ENCODE data around the gene SERGEF.

The SERGEF gene

GRCh38 chr11:17986711-17987220 is 26.1 kb downstream of the SERGEF start:
- H3K4me3 ChIP-seq, result no peak overlapping the region
- H3K4me1 ChIP-seq, result no peaks in the 10 kb centered on the region
- no peaks in the 10 kb centered on the region for H3K9me3 ChIP-seq
- H3K36me3 ChIP-seq (replicated peaks), result peaks cover 54% of the 10 kb centered on the region
- H3K27me3 ChIP-seq (ENCODE audit: low read depth), result no peaks in the 10 kb centered on the region
- in situ Hi-C loops (cut with MboI; ENCODE audit: low sequenced_read_pairs), result no loop called here
- DNase-seq (ENCODE audit: low spot score in 2 of 2), result no peak

GRCh38 chr11:17986007-17986710 is 26.7 kb downstream of the SERGEF start:
- no peak overlapping the region for H3K4me3 ChIP-seq
- H3K36me3 ChIP-seq (replicated peaks), result peaks cover 52% of the 10 kb centered on the region
- in situ Hi-C loops (cut with MboI; ENCODE audit: low sequenced_read_pairs), result no loop called here
- no peaks in the 10 kb centered on the region for H3K27me3 ChIP-seq (ENCODE audit: low read depth)
- H3K4me1 ChIP-seq, result no peaks in the 10 kb centered on the region
- DNase-seq (ENCODE audit: low spot score in 2 of 2), result no peak
- H3K9me3 ChIP-seq, result no peaks in the 10 kb centered on the region

- Histone ChIP-seq H3K4me3 (no peak overlapping the region), H3K27me3 (ENCODE audit: low read depth) (no peaks in the 10 kb centered on the region), H3K36me3 (replicated peaks) (peaks cover 52% of the 10 kb centered on the region), H3K4me1 (no peaks in the 10 kb centered on the region), H3K9me3 (no peaks in the 10 kb centered on the region)
- DNase-seq (ENCODE audit: low spot score in 2 of 2), result no peak
- in situ Hi-C loops (cut with MboI; ENCODE audit: low sequenced_read_pairs), result no loop called here
These were observed 27.3 kb downstream of the SERGEF start for GRCh38 chr11:17985517-17985916.

GRCh38 chr11:17983569-17983968 is 29.3 kb downstream of the SERGEF start:
- Histone ChIP-seq H3K9me3 (no peaks in the 10 kb centered on the region), H3K27me3 (ENCODE audit: low read depth) (no peaks in the 10 kb centered on the region), H3K36me3 (replicated peaks) (peaks cover 53% of the 10 kb centered on the region), H3K4me1 (no peaks in the 10 kb centered on the region), H3K4me3 (no peak overlapping the region)
- in situ Hi-C loops (cut with MboI; ENCODE audit: low sequenced_read_pairs), result no loop called here
- DNase-seq (ENCODE audit: low spot score in 2 of 2), result no peak

GRCh38 chr11:17979770-17980371 is 33.0 kb downstream of the SERGEF start:
- no peak overlapping the region for H3K4me3 ChIP-seq
- no peaks in the 10 kb centered on the region for H3K9me3 ChIP-seq
- H3K36me3 ChIP-seq (replicated peaks), result peaks cover 32% of the 10 kb centered on the region
- in situ Hi-C loops (cut with MboI; ENCODE audit: low sequenced_read_pairs), result loop anchor here (5.0 to 10.0 kb wide), 3 partner anchors 215 to 383 kb away; no protein-coding TSS in a partner anchor
- DNase-seq (ENCODE audit: low spot score in 2 of 2), result peak; percentile 35 to 54
- no peaks in the 10 kb centered on the region for H3K4me1 ChIP-seq
- no peaks in the 10 kb centered on the region for H3K27me3 ChIP-seq (ENCODE audit: low read depth)

- Histone ChIP-seq H3K27me3 (ENCODE audit: low read depth) (no peaks in the 10 kb centered on the region), H3K4me1 (no peaks in the 10 kb centered on the region), H3K9me3 (no peaks in the 10 kb centered on the region), H3K36me3 (replicated peaks) (peaks cover 22% of the 10 kb centered on the region), H3K4me3 (no peak overlapping the region)
- peak in 1 of 2 experiments; percentile 66 for DNase-seq (ENCODE audit: low spot score in 2 of 2)
- in situ Hi-C loops (cut with MboI; ENCODE audit: low sequenced_read_pairs), result loop anchor here (5.0 to 10.0 kb wide), 3 partner anchors 214 to 381 kb away; no protein-coding TSS in a partner anchor
These were observed 34.1 kb downstream of the SERGEF start for GRCh38 chr11:17978553-17979287.

GRCh38 chr11:17976651-17977050 is 36.2 kb downstream of the SERGEF start:
- in situ Hi-C loops (cut with MboI; ENCODE audit: low sequenced_read_pairs), result loop anchor here (5.0 to 10.0 kb wide), 3 partner anchors 212 to 379 kb away; no protein-coding TSS in a partner anchor
- no peaks in the 10 kb centered on the region for H3K4me1 ChIP-seq
- no peak overlapping the region for H3K4me3 ChIP-seq
- H3K36me3 ChIP-seq (replicated peaks), result peaks cover 27% of the 10 kb centered on the region
- no peaks in the 10 kb centered on the region for H3K9me3 ChIP-seq
- no peaks in the 10 kb centered on the region for H3K27me3 ChIP-seq (ENCODE audit: low read depth)
- DNase-seq (ENCODE audit: low spot score in 2 of 2), result no peak

GRCh38 chr11:17974246-17974645 is 38.6 kb downstream of the SERGEF start:
- Histone ChIP-seq H3K4me3 (no peak overlapping the region), H3K9me3 (no peaks in the 10 kb centered on the region), H3K4me1 (no peaks in the 10 kb centered on the region), H3K36me3 (replicated peaks) (peaks cover 39% of the 10 kb centered on the region), H3K27me3 (ENCODE audit: low read depth) (no peaks in the 10 kb centered on the region)
- in situ Hi-C loops (cut with MboI; ENCODE audit: low sequenced_read_pairs), result loop anchor here (10.0 kb wide), 2 partner anchors 209 to 249 kb away; no protein-coding TSS in a partner anchor
- no peak for DNase-seq (ENCODE audit: low spot score in 2 of 2)

- Histone ChIP-seq H3K36me3 (replicated peaks) (peaks cover 33% of the 10 kb centered on the region), H3K4me3 (no peak overlapping the region), H3K4me1 (no peaks in the 10 kb centered on the region), H3K27me3 (ENCODE audit: low read depth) (no peaks in the 10 kb centered on the region), H3K9me3 (no peaks in the 10 kb centered on the region)
- peak; percentile 32 to 67 for DNase-seq (ENCODE audit: low spot score in 2 of 2)
- in situ Hi-C loops (cut with MboI; ENCODE audit: low sequenced_read_pairs), result loop anchor here (10.0 kb wide), 2 partner anchors 208 to 248 kb away; no protein-coding TSS in a partner anchor
These were observed 39.9 kb downstream of the SERGEF start for GRCh38 chr11:17972987-17973386.

GRCh38 chr11:17968206-17968605 is 44.6 kb downstream of the SERGEF start:
- in situ Hi-C loops (cut with MboI; ENCODE audit: low sequenced_read_pairs), result no loop called here

GRCh38 chr11:17967661-17968060 is 45.2 kb downstream of the SERGEF start:
- Histone ChIP-seq H3K9me3 (no peaks in the 10 kb centered on the region), H3K4me1 (no peaks in the 10 kb centered on the region), H3K4me3 (no peak overlapping the region), H3K36me3 (replicated peaks) (peaks cover 24% of the 10 kb centered on the region), H3K27me3 (ENCODE audit: low read depth) (no peaks in the 10 kb centered on the region)
- DNase-seq (ENCODE audit: low spot score in 2 of 2), result no peak
- in situ Hi-C loops (cut with MboI; ENCODE audit: low sequenced_read_pairs), result no loop called here

More at GRCh38 chr11:17968206-17968605, 44.6 kb downstream of the SERGEF start:
- no peak for DNase-seq (ENCODE audit: low spot score in 2 of 2)
- Histone ChIP-seq H3K27me3 (ENCODE audit: low read depth) (no peaks in the 10 kb centered on the region), H3K4me3 (no peak overlapping the region), H3K4me1 (no peaks in the 10 kb centered on the region), H3K36me3 (replicated peaks) (peaks cover 24% of the 10 kb centered on the region), H3K9me3 (no peaks in the 10 kb centered on the region)

- Histone ChIP-seq H3K36me3 (replicated peaks) (peaks cover 31% of the 10 kb centered on the region), H3K4me1 (no peaks in the 10 kb centered on the region), H3K27me3 (ENCODE audit: low read depth) (no peaks in the 10 kb centered on the region), H3K4me3 (no peak overlapping the region), H3K9me3 (no peaks in the 10 kb centered on the region)
- no peak for DNase-seq (ENCODE audit: low spot score in 2 of 2)
- in situ Hi-C loops (cut with MboI; ENCODE audit: low sequenced_read_pairs), result no loop called here
These were observed 52.8 kb downstream of the SERGEF start for GRCh38 chr11:17960091-17960490.

- in situ Hi-C loops (cut with MboI; ENCODE audit: low sequenced_read_pairs), result no loop called here
These were observed 54.4 kb downstream of the SERGEF start for GRCh38 chr11:17958446-17958845.

More at GRCh38 chr11:17958446-17958845, 54.4 kb downstream of the SERGEF start:
- H3K36me3 ChIP-seq (replicated peaks), result peaks cover 40% of the 10 kb centered on the region
- no peak for DNase-seq (ENCODE audit: low spot score in 2 of 2)
- no peaks in the 10 kb centered on the region for H3K4me1 ChIP-seq
- H3K27me3 ChIP-seq (ENCODE audit: low read depth), result no peaks in the 10 kb centered on the region
- no peak overlapping the region for H3K4me3 ChIP-seq
- no peaks in the 10 kb centered on the region for H3K9me3 ChIP-seq

All from HAP-1 (cell line).